Spleen (tissue), 11 donors: ENCODE measurements around the gene BCAS4. TPM values are rescaled to one million over a fixed set of nuclear protein-coding genes. Genes with fewer than 3 reads are reported as not detected.

Experiments used
- DNase-seq: peaks from one replicate; pipeline ENCODE4 v3.0.0-alpha.2; 2020
- H3K27ac ChIP-seq, 8 donors: fragments of 200-600 bp; sonication (generic) in 7 of 8; 1 replicate in 4 of 8; 2 replicates in 4 of 8; pipeline versions ENCODE4 v1.5.0 to v1.8.0; 2016 to 2021; ENCODE audit warnings: inconsistent platforms in 4 of 8, mild to moderate bottlenecking in 4 of 8, moderate library complexity in 1 of 8
- H3K27me3 ChIP-seq, 7 donors: fragments of 200-600 bp; sonication (generic) in 6 of 7; replicated peaks in 1 of 7; 1 replicate in 4 of 7; 2 replicates in 3 of 7; pipeline versions ENCODE4 v1.5.0 to v1.8.0; 2016 to 2021; ENCODE audit warnings: inconsistent platforms in 3 of 7, mild to moderate bottlenecking in 1 of 7
- H3K36me3 ChIP-seq, 6 donors: fragments of 200-600 bp; sonication (generic) in 5 of 6; 1 replicate in 4 of 6; 2 replicates in 2 of 6; pipeline versions ENCODE4 v1.5.0 to v1.8.0; 2016 to 2021; ENCODE audit warnings: inconsistent platforms in 2 of 6
- H3K4me1 ChIP-seq, 6 donors: fragments of 200-600 bp; sonication (generic) in 5 of 6; 1 replicate in 3 of 6; 2 replicates in 3 of 6; pipeline versions ENCODE4 v1.5.0 to v1.8.0; 2016 to 2021; ENCODE audit warnings: inconsistent platforms in 3 of 6
- H3K4me3 ChIP-seq, 8 donors: fragments of 200-600 bp; sonication (generic) in 7 of 8; 1 replicate in 4 of 8; 2 replicates in 4 of 8; pipeline versions ENCODE4 v1.5.0 to v1.8.0; 2016 to 2021; ENCODE audit warnings: inconsistent platforms in 4 of 8, mild to moderate bottlenecking in 4 of 8, moderate library complexity in 2 of 8
- H3K9me3 ChIP-seq, 8 donors: fragments of 200-600 bp; sonication (generic) in 7 of 8; 1 replicate in 4 of 8; 2 replicates in 4 of 8; pipeline versions ENCODE4 v1.5.0 to v1.8.0; 2016 to 2021; ENCODE audit warnings: inconsistent platforms in 4 of 8
- POLR2A ChIP-seq, 3 donors: fragments of 450-650 bp; IDR thresholded peaks; one replicate each; pipeline ENCODE4 v1.5.1; 2017; ENCODE audit warnings: antibody characterized with exemption in 3 of 3, mild to moderate bottlenecking in 1 of 3
- POLR2AphosphoS5 ChIP-seq, 3 donors: sonication (generic); formaldehyde crosslinking; IDR thresholded peaks; one replicate each; pipeline ENCODE4 v1.5.1; 2017; ENCODE audit warnings: antibody characterized with exemption in 3 of 3
- WGBS, 5 donors: extraction: QIAGEN DNeasy Blood & Tissue Kit in 3 of 5; methylation state at CpG; one replicate each; pipeline versions ENCODE4 v1.1.5 to v1.1.7; 2013 to 2018; 5-methylcytosine and 5-hydroxymethylcytosine counted together
- intact Hi-C: fragments of 100-400 bp; cut with DNase I; formaldehyde crosslinking; loops from one replicate; pipeline ENCODE4 v1.15.0; 2023; ENCODE audit warnings: low total_unique reads
- polyA plus RNA-seq, 3 donors: library from polyadenylated mRNA; stranded (reverse); fragments of 200-250 nt; gene quantifications; one replicate each; pipeline ENCODE4 v1.2.1, GENCODE V29; 2013
- total RNA-seq, 7 donors: library from RNA; depleted of rRNA in 3 of 7; stranded (reverse); fragments of >200 nt in 3 of 7; fragmentation: NEBNext Ultra II Directional in 4 of 7; extraction: Animal tissue kit (Norgen Biotek cat#: 25700) in 4 of 7; gene quantifications; one replicate each; pipeline versions ENCODE4 v1.1.0 to v1.2.1, GENCODE V29; 2016 to 2021
- TF ChIP-seq, protein P1 (sequence below), 11 experiments: fragments of 200-600 bp in 7 of 11; fragments of 450-650 bp in 4 of 11; sonication (generic) in 4 of 11; IDR thresholded peaks in 8 of 11; conservative IDR thresholded peaks in 3 of 11; 1 replicate in 7 of 11; 2 replicates in 4 of 11; pipeline versions ENCODE4 v1.4.0 to v1.8.0; 2016 to 2021; ENCODE audit warnings: antibody characterized with exemption in 11 of 11, inconsistent platforms in 4 of 11, mild to moderate bottlenecking in 1 of 11
- donor health status: healthy with polysubstance abuse.
- donor health status: DM: no; HTN: no; CAD: no; lungs with moderate emphysema.
- donor health status: DM: no; HTN: no; CAD: no.
- donor health status: Bipolar disorder and iron deficiency.
- donor health status: healthy.
- donor health status: DM: no; HTN: no; CAD: no.
- donor health status: DM: yes; HTN: yes; CAD: no.

Gene BCAS4
- total and polyA plus RNA-seq, 10 donors = 11.8 to 33.3 (median 19.7) TPM

DNA sequence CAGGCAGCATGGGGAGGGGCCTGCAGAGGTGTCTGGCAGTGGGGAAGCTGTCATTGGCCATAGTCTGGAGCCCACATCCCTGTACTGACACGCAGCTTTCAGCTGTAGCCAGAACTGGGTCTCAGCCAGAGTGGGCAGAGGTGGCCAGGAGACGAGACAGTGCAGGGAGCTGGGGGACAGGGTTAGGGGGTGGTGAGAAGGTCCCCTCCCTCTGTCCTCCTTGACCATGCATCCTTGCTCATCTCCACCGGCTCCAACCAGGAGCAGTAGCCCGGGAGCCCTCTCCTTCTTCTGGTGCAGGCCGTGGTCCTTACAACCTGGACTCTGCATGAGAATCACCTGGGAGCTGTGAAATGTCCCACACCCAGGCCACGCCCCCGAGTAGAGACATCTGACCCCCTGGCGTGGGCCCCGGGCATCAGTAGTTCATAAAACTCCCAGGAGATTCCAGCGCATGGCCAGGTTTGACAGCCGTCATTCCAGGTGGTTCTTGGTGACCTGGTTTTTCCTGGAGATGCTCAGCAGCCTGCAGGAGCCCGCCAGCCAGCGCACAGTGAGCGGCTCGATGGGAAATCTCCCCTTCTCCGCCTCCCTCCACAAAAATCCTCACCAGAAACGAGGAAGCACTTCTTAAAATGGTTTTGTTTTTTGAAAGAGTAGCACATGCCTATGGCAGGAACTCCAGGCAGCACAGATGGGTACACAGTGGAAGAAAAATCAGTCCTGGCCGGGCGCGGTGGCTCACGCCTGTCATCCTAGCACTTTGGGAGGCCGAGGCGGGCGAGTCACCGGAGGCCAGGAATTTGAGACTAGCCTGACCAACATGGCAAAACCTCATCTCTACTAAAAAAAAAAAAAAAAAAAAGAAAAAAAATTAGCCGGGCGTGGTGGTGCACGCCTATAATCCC, 80.2 kb downstream of the BCAS4 start:
- peak; percentile 58 for DNase-seq
- Histone ChIP-seq H3K36me3 (peaks cover 0 to 49% (median 16%) of the 10 kb centered on the region in 6 donors), H3K4me3 (no peak overlapping the region), H3K9me3 (no peaks in the 10 kb centered on the region), H3K27ac (no peak overlapping the region), H3K4me1 (peaks cover 0 to 24% (median 0%) of the 10 kb centered on the region in 6 donors), H3K27me3 (no peaks in the 10 kb centered on the region)
- TF ChIP-seq POLR2A (IDR thresholded peaks at IDR 0.05) (no peak), POLR2AphosphoS5 (IDR thresholded peaks at IDR 0.05) (no peak)
- intact Hi-C loops = no loop called here
- WGBS, 5 donors = 89 to 94% (median 91%) methylated on average over 25 to 28 of the region's 28 CpGs

DNA sequence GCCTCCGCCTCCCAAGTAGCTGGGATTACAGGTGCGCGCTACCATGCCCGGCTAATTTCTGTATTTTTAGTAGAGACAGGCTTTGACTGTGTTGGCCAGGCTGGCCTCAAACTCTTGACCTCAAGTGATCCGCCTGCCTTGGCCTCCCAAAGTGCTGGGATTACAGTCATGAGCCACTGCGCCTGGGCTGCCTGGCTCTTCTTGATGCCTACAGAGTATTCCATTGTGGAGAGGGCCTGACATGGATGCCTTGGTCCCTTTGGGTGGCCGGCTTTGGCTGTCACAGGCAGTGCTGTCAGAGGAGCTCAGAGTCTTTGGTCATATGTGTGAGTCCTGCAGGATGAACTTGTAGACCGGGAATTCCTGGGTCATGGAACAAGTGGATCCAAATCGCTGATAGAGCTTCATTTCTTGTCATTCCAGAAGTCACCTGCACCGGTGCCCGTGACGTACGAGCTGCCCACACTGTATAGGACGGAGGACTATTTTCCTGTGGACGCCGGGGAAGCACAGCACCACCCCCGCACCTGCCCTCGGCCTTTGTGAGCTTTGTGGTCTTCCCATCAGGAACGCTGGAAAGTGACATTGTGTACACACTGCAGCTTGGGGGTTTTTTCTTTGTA, 81.3 kb downstream of the BCAS4 start:
- Histone ChIP-seq H3K36me3 (peaks cover 0 to 56% (median 16%) of the 10 kb centered on the region in 6 donors), H3K27me3 (no peaks in the 10 kb centered on the region), H3K4me1 (peaks cover 0 to 19% (median 0%) of the 10 kb centered on the region in 6 donors), H3K27ac (no peak overlapping the region), H3K9me3 (no peaks in the 10 kb centered on the region), H3K4me3 (no peak overlapping the region)
- no peak for TF ChIP-seq POLR2AphosphoS5 (IDR thresholded peaks at IDR 0.05)
- TF ChIP-seq, protein P1, sequence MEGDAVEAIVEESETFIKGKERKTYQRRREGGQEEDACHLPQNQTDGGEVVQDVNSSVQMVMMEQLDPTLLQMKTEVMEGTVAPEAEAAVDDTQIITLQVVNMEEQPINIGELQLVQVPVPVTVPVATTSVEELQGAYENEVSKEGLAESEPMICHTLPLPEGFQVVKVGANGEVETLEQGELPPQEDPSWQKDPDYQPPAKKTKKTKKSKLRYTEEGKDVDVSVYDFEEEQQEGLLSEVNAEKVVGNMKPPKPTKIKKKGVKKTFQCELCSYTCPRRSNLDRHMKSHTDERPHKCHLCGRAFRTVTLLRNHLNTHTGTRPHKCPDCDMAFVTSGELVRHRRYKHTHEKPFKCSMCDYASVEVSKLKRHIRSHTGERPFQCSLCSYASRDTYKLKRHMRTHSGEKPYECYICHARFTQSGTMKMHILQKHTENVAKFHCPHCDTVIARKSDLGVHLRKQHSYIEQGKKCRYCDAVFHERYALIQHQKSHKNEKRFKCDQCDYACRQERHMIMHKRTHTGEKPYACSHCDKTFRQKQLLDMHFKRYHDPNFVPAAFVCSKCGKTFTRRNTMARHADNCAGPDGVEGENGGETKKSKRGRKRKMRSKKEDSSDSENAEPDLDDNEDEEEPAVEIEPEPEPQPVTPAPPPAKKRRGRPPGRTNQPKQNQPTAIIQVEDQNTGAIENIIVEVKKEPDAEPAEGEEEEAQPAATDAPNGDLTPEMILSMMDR (IDR thresholded peaks at IDR 0.05 in 8 of 11, conservative IDR thresholded peaks at IDR 0.05 in 3 of 11) = no peak
- no peak for TF ChIP-seq POLR2A (IDR thresholded peaks at IDR 0.05)
- DNase-seq = peak; percentile 62
- WGBS, 5 donors = 93 to 98% (median 96%) methylated on average over 16 to 19 of the region's 19 CpGs
- intact Hi-C loops = no loop called here

DNA sequence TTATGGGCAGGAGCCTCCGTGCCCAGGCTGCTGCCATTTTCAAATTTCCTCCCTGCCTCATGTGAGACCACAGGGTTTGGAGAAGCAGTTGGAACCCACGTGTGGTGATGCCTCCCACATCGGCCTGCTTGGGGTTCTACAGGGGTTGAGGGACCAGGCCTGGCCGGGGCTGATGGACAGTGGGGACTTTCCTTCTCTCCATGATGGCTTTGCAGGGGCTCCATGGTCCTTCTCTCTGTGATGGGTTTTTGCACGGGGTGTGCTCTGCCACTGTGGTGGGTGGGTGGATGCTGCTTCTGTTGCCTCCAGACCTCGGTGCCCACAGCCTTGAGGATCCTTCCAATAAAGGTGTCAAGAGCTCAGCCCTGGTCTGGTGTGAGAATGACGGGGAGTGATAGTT, 82.0 kb downstream of the BCAS4 start:
- H3K9me3 ChIP-seq = no peaks in the 10 kb centered on the region
- no peak overlapping the region for H3K4me3 ChIP-seq
- H3K27ac ChIP-seq = no peak overlapping the region
- no peaks in the 10 kb centered on the region for H3K27me3 ChIP-seq
- intact Hi-C loops = no loop called here
- TF ChIP-seq POLR2A (IDR thresholded peaks at IDR 0.05) (no peak), POLR2AphosphoS5 (IDR thresholded peaks at IDR 0.05) (no peak)
- DNase-seq = peak; percentile 59
- peaks cover 0 to 13% (median 0%) of the 10 kb centered on the region in 6 donors for H3K4me1 ChIP-seq
- peaks cover 0 to 56% (median 16%) of the 10 kb centered on the region in 6 donors for H3K36me3 ChIP-seq
- 86 to 95% (median 91%) methylated on average over 4 to 7 of the region's 7 CpGs for WGBS, 5 donors

DNA sequence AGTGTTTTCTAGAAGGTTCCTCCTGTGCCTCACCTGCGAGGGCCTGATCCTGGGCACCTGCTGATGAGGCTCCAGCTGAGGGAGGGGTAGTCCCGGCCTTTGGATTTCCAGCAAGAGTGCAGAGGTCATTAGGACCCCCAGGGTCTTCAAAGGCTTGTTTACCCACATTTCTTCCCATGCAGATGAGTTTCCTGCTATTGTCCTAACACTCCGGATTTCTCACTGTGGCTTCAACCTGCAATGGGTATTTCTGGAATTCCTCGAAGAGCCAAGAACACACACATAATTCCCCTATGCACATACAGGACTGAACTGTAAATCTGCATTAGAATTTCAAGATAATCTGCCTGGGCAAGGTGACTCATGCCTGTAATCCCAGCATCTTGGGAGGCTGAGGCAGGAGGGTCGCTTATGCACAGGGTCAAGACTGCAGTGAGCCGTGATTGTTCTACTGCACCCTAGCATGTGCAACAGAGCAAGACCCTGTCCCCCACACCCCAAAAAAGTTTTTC, 82.4 kb downstream of the BCAS4 start:
- Histone ChIP-seq H3K4me3 (no peak overlapping the region), H3K27ac (no peak overlapping the region), H3K4me1 (peaks cover 0 to 8% (median 0%) of the 10 kb centered on the region in 6 donors), H3K27me3 (no peaks in the 10 kb centered on the region), H3K9me3 (no peaks in the 10 kb centered on the region), H3K36me3 (peaks cover 0 to 56% (median 16%) of the 10 kb centered on the region in 6 donors)
- WGBS, 5 donors = 80 to 96% (median 82%) methylated on average over 4 to 6 of the region's 6 CpGs
- intact Hi-C loops = no loop called here
- no peak for TF ChIP-seq POLR2AphosphoS5 (IDR thresholded peaks at IDR 0.05)
- TF ChIP-seq POLR2A (IDR thresholded peaks at IDR 0.05) = no peak
- TF ChIP-seq, protein P1 (IDR thresholded peaks at IDR 0.05 in 8 of 11, conservative IDR thresholded peaks at IDR 0.05 in 3 of 11) = no peak
- peak; percentile 34 for DNase-seq
